IMR-90 (cell line): Measurements from ENCODE around the gene PCCB. TPM values are rescaled to one million over a fixed set of nuclear protein-coding genes. Genes with fewer than 3 reads are reported as not detected.

Source experiments
- ATAC-seq: fragments of 200-7000 bp; cut with Tn5 transposase; 2 replicates; pipeline ENCODE4 v1.9.1; 2020; ENCODE audit warnings: low read depth, mild to moderate bottlenecking, moderate library complexity
- BruUV-seq: library from RNA; stranded (reverse); fragments of 400-500 nt; replicated peaks from 2 replicates; lab custom pipeline; 2021; lab: Mats Ljungman, UMichigan
- CTCF ChIA-PET: fragments of 300-600 bp; formaldehyde crosslinking; extraction: SDS; loops from one replicate; lab custom pipeline; 2021; ENCODE audit warnings: antibody characterized with exemption; lab: Yijun Ruan, JAX
- POLR2A ChIA-PET: fragments of 300-600 bp; sonication (Branson Sonifier 250); formaldehyde crosslinking; loops from one replicate; lab custom pipeline; 2022; ENCODE audit warnings: antibody characterized with exemption; ENCODE audit not compliant: unreplicated experiment; lab: Charles Lee
- DNase-seq: peaks from one replicate; pipeline ENCODE4 v3.0.0; 2013
- H2AFZ ChIP-seq: replicated peaks from 2 replicates; pipeline ENCODE3; 2013; ENCODE audit warnings: low read length, mild to moderate bottlenecking; ENCODE audit not compliant: poor library complexity
- H2AK5ac ChIP-seq: 2 replicates; pipeline ENCODE4 v1.6.1; 2013; ENCODE audit warnings: low read depth, low read length, inconsistent platforms
- H2AK9ac ChIP-seq: replicated peaks from 2 replicates; pipeline ENCODE3; 2013; ENCODE audit warnings: mild to moderate bottlenecking, low read depth, low read length, moderate library complexity; ENCODE audit not compliant: poor library complexity
- H2BK120ac ChIP-seq: 2 replicates; pipeline ENCODE4 v1.6.1; 2013; ENCODE audit warnings: low read depth, low read length, inconsistent platforms
- H2BK15ac ChIP-seq: 3 replicates; pipeline ENCODE4 v1.6.1; 2013; ENCODE audit warnings: low read depth, low read length, inconsistent platforms
- H2BK20ac ChIP-seq: 2 replicates; pipeline ENCODE4 v1.6.1; 2013; ENCODE audit warnings: low read depth, mild to moderate bottlenecking, inconsistent platforms, low read length, moderate library complexity
- H2BK5ac ChIP-seq: 2 replicates; pipeline ENCODE4 v1.6.1; 2013; ENCODE audit warnings: mild to moderate bottlenecking, low read depth, low read length, inconsistent platforms; ENCODE audit not compliant: poor library complexity, severe bottlenecking
- H3K14ac ChIP-seq: replicated peaks from 2 replicates; pipeline ENCODE4 v1.6.1; 2013; ENCODE audit warnings: low read depth, low read length, inconsistent platforms
- H3K18ac ChIP-seq: 2 replicates; pipeline ENCODE4 v1.6.1; 2013; ENCODE audit warnings: low read depth, low read length, control low read depth
- H3K23ac ChIP-seq: 2 replicates; pipeline ENCODE4 v1.6.1; 2013; ENCODE audit warnings: low read depth, low read length, inconsistent platforms
- H3K27ac ChIP-seq: 2 replicates; pipeline ENCODE4 v1.5.1; 2013; ENCODE audit warnings: mild to moderate bottlenecking, control low read depth, low read length; ENCODE audit not compliant: insufficient read depth
- H3K27me3 ChIP-seq: 2 replicates; pipeline ENCODE4 v1.6.1; 2013; ENCODE audit warnings: low read length; ENCODE audit not compliant: control insufficient read depth, insufficient read depth
- H3K36me3 ChIP-seq: 2 replicates; pipeline ENCODE4 v1.6.1; 2013; ENCODE audit warnings: low read length, mixed read lengths; ENCODE audit not compliant: control insufficient read depth, insufficient read depth
- H3K4ac ChIP-seq: 2 replicates; pipeline ENCODE4 v1.6.1; 2013; ENCODE audit warnings: low read depth, low read length, inconsistent platforms
- H3K4me1 ChIP-seq: 2 replicates; pipeline ENCODE4 v1.6.1; 2013; ENCODE audit warnings: low read length, mixed read lengths; ENCODE audit not compliant: control insufficient read depth, insufficient read depth
- H3K4me2 ChIP-seq: 2 replicates; pipeline ENCODE4 v1.6.1; 2013; ENCODE audit warnings: low read depth, mild to moderate bottlenecking, control low read depth, low read length, moderate library complexity
- H3K4me3 ChIP-seq: 2 replicates; pipeline ENCODE4 v1.5.1; 2013; ENCODE audit warnings: low read depth, mild to moderate bottlenecking, control low read depth, low read length, moderate library complexity; ENCODE audit not compliant: insufficient read depth
- H3K56ac ChIP-seq: 2 replicates; pipeline ENCODE4 v1.6.1; 2013; ENCODE audit warnings: low read length, inconsistent platforms; ENCODE audit not compliant: insufficient read depth; ENCODE audit errors: extremely low read depth
- H3K79me1 ChIP-seq, 2 experiments: 2 replicates each; pipeline ENCODE4 v1.6.1; 2013; ENCODE audit warnings: low read length in 2 of 2, inconsistent platforms in 1 of 2, low read depth in 1 of 2
- H3K9ac ChIP-seq: 2 replicates; pipeline ENCODE4 v1.6.1; 2013; ENCODE audit warnings: low read depth, low read length, control low read depth
- H3K9me1 ChIP-seq: 2 replicates; pipeline ENCODE4 v1.6.1; 2013; ENCODE audit warnings: low read length, inconsistent platforms; ENCODE audit not compliant: insufficient read depth
- H3K9me3 ChIP-seq: 2 replicates; pipeline ENCODE4 v1.6.1; 2013; ENCODE audit warnings: low read length; ENCODE audit not compliant: control insufficient read depth, insufficient read depth
- H4K20me1 ChIP-seq: 2 replicates; pipeline ENCODE4 v1.6.1; 2013; ENCODE audit warnings: low read length, inconsistent platforms; ENCODE audit not compliant: insufficient read depth
- H4K5ac ChIP-seq: 2 replicates; pipeline ENCODE4 v1.6.1; 2013; ENCODE audit warnings: mild to moderate bottlenecking, low read depth, low read length, control low read depth
- H4K8ac ChIP-seq, 2 experiments: 2 replicates each; pipeline ENCODE4 v1.6.1; 2013; ENCODE audit warnings: low read depth in 2 of 2, low read length in 2 of 2, control low read depth in 1 of 2, inconsistent platforms in 1 of 2
- H4K91ac ChIP-seq: 2 replicates; pipeline ENCODE4 v1.6.1; 2013; ENCODE audit warnings: low read depth, low read length, inconsistent platforms; ENCODE audit not compliant: insufficient read depth
- BHLHE40 ChIP-seq: fragments of 150-350 bp; IDR thresholded peaks from 2 replicates; pipeline ENCODE4 v1.6.1; 2016; ENCODE audit warnings: mild to moderate bottlenecking, low read depth, low read length
- MAZ ChIP-seq: IDR thresholded peaks from 2 replicates; pipeline ENCODE4 v1.6.1; 2012; ENCODE audit warnings: low read depth, mild to moderate bottlenecking, low read length, improper control_type of control experiment, moderate library complexity, borderline replicate concordance
- POLR2A ChIP-seq: IDR thresholded peaks from 2 replicates; pipeline ENCODE4 v1.6.1; 2012; ENCODE audit warnings: mild to moderate bottlenecking, low read depth, low read length
- RCOR1 ChIP-seq: IDR thresholded peaks from 2 replicates; pipeline ENCODE4 v1.6.1; 2012; ENCODE audit warnings: mild to moderate bottlenecking, low read length, improper control_type of control experiment; ENCODE audit not compliant: insufficient replicate concordance
- SMC3 ChIP-seq: fragments of 150-350 bp; IDR thresholded peaks from 2 replicates; pipeline ENCODE4 v1.6.1; 2016; ENCODE audit warnings: low read depth, mild to moderate bottlenecking, antibody characterized with exemption, low read length, moderate library complexity
- USF2 ChIP-seq: fragments of 150-350 bp; IDR thresholded peaks from 2 replicates; pipeline ENCODE4 v1.6.1; 2017; ENCODE audit warnings: mild to moderate bottlenecking, antibody characterized with exemption, low read length, low read depth
- WGBS, 2 experiments: methylation state at CpG; one replicate each; pipeline versions ENCODE4 v1.1.5 to v1.1.7; 2013; ENCODE audit warnings: missing lambda C conversion rate in 2 of 2; ENCODE audit not compliant: insufficient read length in 1 of 2; ENCODE audit errors: extremely low coverage in 2 of 2; 5-methylcytosine and 5-hydroxymethylcytosine counted together
- dilution Hi-C: fragments of 300-500 bp; cut with HindIII; formaldehyde crosslinking; loops from one replicate; pipeline ENCODE4 v1.14.3; 2018; ENCODE audit warnings: low sequenced_read_pairs; ENCODE audit not compliant: unreplicated experiment
- in situ Hi-C: fragments of 300-500 bp; cut with MboI; formaldehyde crosslinking; loops from 3 replicates; pipeline ENCODE4 v1.14.3; 2019; ENCODE audit warnings: low sequenced_read_pairs, inconsistent platforms, mixed read lengths
- intact Hi-C: fragments of 100-400 bp; cut with micrococcal nuclease; formaldehyde crosslinking; loops from 2 replicates; pipeline ENCODE4 v1.10.0; 2022
- polyA plus RNA-seq, 3 experiments: library from polyadenylated mRNA; depleted of rRNA; stranded (reverse); fragments of >200 nt; gene quantifications; 2 replicates each; pipeline ENCODE4 v1.2.3, GENCODE V29; 2012; ENCODE audit warnings: low replicate concordance in 1 of 3
- total RNA-seq: library from RNA; depleted of rRNA; stranded (reverse); fragments of >200 nt; gene quantifications from 2 replicates; pipeline ENCODE4 v1.2.3, GENCODE V29; 2012
- TF ChIP-seq, protein P1 (sequence below): conservative IDR thresholded peaks from 2 replicates; pipeline ENCODE4 v1.5.1; 2012; ENCODE audit warnings: mild to moderate bottlenecking, low read depth, low read length, improper control_type of control experiment

PCCB gene
- total and polyA plus RNA-seq, 2 of the 4 experiments (the other 2 are of a cell fraction) = 40.5 to 76.2 TPM

DNA sequence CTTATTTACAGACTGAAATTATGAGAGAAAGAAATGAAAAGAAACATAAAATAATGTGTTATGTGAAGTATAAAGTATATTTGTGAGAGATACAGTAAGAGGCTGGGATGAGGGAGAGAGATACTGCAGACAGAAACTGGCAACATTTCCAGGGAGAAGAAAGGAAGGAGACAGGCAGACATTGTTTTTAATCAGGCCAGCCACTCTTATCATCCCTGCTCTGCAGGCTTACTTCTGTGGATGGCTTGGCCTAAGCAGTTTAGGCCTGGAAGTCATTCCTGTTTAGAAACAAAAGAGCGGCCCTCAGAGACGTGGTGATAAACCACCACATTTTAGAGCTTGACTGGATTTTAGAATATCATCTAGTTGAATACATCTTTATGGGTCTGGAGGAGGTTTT lies 12.4 kb downstream of the PCCB start:
- Histone ChIP-seq H3K14ac (no peak overlapping the region), H3K56ac (no peak overlapping the region), H2AK9ac (no peak overlapping the region), H3K36me3 (peaks cover 22% of the 10 kb centered on the region), H3K27me3 (no peaks in the 10 kb centered on the region), H4K5ac (no peak overlapping the region), H4K91ac (no peak overlapping the region), H4K8ac (no peak overlapping the region), H3K9me3 (no peaks in the 10 kb centered on the region), H2BK5ac (no peak overlapping the region), H3K23ac (no peak overlapping the region), H3K79me1 (peaks cover 4 to 8% of the 10 kb centered on the region in 2 experiments; a peak in 3 of 4 replicates), H3K27ac (no peak overlapping the region), H3K9ac (no peak overlapping the region), H4K20me1 (no peaks in the 10 kb centered on the region), H2BK20ac (no peak overlapping the region), H2AFZ (no peak overlapping the region), H3K4me3 (no peak overlapping the region), H3K18ac (no peak overlapping the region), H3K9me1 (no peaks in the 10 kb centered on the region), H2BK15ac (no peak overlapping the region), H3K4me2 (no peak overlapping the region), H2BK120ac (no peak overlapping the region), H3K4ac (no peak overlapping the region), H2AK5ac (no peak overlapping the region; the same call in 1 of the 2 replicates), H3K4me1 (peaks cover 3% of the 10 kb centered on the region; the same call in 1 of the 2 replicates)
- no TSS peak for BruUV-seq
- TF ChIP-seq, protein P1, sequence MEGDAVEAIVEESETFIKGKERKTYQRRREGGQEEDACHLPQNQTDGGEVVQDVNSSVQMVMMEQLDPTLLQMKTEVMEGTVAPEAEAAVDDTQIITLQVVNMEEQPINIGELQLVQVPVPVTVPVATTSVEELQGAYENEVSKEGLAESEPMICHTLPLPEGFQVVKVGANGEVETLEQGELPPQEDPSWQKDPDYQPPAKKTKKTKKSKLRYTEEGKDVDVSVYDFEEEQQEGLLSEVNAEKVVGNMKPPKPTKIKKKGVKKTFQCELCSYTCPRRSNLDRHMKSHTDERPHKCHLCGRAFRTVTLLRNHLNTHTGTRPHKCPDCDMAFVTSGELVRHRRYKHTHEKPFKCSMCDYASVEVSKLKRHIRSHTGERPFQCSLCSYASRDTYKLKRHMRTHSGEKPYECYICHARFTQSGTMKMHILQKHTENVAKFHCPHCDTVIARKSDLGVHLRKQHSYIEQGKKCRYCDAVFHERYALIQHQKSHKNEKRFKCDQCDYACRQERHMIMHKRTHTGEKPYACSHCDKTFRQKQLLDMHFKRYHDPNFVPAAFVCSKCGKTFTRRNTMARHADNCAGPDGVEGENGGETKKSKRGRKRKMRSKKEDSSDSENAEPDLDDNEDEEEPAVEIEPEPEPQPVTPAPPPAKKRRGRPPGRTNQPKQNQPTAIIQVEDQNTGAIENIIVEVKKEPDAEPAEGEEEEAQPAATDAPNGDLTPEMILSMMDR = no peak
- TF ChIP-seq SMC3 (no peak), USF2 (no peak), RCOR1 (no peak), POLR2A (no peak), BHLHE40 (no peak), MAZ (no peak)
- dilution Hi-C loops = no loop called here
- in situ Hi-C loops = no loop called here
- intact Hi-C loops = no loop called here
- WGBS, 2 experiments = no CpG with 5 or more reads among the region's 2 CpGs
- ChIA-PET POLR2A (interaction anchor here (0.6 kb wide), 1 partner anchor 344 kb away, joined by 3 read pairs; no protein-coding TSS in a partner anchor), CTCF (no interaction called here)
- no peak for ATAC-seq
- DNase-seq = no peak
